ENCODE data around the gene WDSUB1.

Gene WDSUB1

DNA sequence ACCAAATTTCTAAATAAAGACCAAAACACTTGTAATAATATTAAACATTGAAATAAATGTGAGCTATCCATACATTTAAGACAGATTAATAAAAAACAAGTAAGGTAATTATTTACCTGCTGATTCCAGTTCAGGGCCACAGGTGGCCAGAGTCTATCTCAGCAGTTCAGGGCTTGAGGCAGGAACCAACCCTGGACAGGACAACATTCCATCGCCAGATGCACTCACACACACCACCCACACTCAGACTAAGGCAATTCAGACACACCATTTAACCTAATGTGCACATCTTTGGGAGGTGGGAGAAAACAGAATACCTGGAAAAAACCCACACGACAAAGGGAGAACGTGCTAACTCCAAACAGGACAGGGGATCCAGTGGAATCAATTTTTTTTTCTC lies 14.1 kb upstream of the WDSUB1 start:
- Histone ChIP-seq H3K27ac (no peak overlapping the region), H3K4me3 (ENCODE audit: low read depth, low read length) (no peak overlapping the region), H3K27me3 (replicated peaks) (no peaks in the 10 kb centered on the region), H3K36me3 (replicated peaks) (no peaks in the 10 kb centered on the region)
- in situ Hi-C loops (cut with HindIII; ENCODE audit: low pct_ligation_motif_present, low sequenced_read_pairs), result no loop called here
- TF ChIP-seq CTCF (IDR thresholded peaks at IDR 0.05; ENCODE audit: low read depth, low read length, missing control alignments), result no peak
- DNase-seq, result no peak

DNA sequence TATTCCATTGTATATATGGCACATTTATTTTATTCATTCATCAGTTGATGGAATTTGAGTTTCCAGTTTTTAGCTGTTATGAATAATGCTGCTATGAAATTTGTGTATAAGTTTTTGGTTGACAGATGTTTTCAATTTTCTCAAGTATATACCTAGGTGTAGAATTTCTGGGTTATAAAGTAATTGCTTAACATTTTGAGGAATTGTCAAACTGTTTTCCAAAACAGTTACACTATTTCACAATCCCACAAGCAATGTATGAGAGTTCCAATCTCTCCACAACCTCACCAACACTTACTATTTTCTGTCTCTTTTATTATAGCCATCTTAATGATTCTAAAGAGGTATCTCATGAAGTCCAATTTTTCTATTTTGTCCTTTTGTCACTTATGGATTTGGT lies 12.5 kb upstream of the WDSUB1 start:
- no peak for DNase-seq
- no peak overlapping the region for H3K4me3 ChIP-seq (ENCODE audit: low read depth, low read length)
- in situ Hi-C loops (cut with HindIII; ENCODE audit: low pct_ligation_motif_present, low sequenced_read_pairs), result no loop called here
- H3K27me3 ChIP-seq (replicated peaks), result no peaks in the 10 kb centered on the region
- no peak for TF ChIP-seq CTCF (IDR thresholded peaks at IDR 0.05; ENCODE audit: low read depth, low read length, missing control alignments)
- no peak overlapping the region for H3K27ac ChIP-seq
- H3K36me3 ChIP-seq (replicated peaks), result no peaks in the 10 kb centered on the region

DNA sequence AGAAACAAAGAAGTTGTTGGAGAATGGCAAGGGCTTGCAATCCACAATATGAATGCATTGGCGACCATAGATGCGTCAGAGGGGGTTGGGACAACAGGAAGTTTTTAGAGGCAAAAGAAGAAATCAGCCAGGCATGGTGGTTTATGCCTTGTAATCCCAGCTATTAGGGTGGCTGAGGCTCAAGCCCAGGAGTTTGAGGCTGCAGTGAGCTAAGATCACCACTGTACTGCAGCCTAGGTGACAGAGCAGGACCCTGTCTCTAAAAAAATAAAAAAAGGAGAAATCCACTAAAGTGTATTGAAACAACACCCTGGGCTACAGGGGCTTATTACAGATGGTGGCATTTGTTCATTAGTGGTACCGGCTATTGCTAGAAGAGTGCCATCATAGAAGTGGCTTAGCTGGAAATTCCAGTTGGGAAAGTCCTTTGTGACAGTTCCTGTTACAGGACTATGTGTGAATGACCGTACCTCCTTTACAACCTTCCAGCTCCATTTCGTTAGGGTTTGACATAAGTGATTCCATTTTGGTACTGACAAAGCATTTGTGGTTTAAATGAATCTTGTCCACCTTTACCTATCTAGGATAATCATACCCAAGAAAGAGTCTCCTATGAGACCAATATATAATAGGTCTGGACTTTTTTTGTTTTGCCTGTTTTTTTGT lies 10.7 kb upstream of the WDSUB1 start:
- H3K27ac ChIP-seq, result no peak overlapping the region
- in situ Hi-C loops (cut with HindIII; ENCODE audit: low pct_ligation_motif_present, low sequenced_read_pairs), result no loop called here
- no peak overlapping the region for H3K4me3 ChIP-seq (ENCODE audit: low read depth, low read length)
- H3K27me3 ChIP-seq (replicated peaks), result no peaks in the 10 kb centered on the region
- no peaks in the 10 kb centered on the region for H3K36me3 ChIP-seq (replicated peaks)
- no peak for DNase-seq
- TF ChIP-seq CTCF (IDR thresholded peaks at IDR 0.05; ENCODE audit: low read depth, low read length, missing control alignments), result no peak

DNA sequence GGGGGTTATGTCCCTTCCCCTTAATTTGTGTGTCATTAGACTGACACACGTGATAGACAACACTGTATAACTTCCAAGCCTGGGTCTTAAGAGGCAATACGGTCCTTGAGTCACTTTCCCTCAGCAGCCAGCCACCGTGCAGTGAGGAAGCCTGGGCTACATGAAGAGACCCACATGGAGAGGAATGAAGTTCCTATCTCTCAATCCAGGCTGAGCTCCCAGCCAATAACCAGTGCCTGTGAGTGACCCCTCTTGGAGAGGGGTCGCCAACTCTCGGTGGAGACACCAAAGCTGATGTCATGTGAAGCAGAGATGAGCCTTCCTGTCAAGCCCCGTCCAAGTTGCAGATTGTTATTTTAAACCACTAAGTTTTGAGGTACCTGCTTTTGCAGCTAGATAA lies 5.7 kb upstream of the WDSUB1 start:
- Histone ChIP-seq H3K36me3 (replicated peaks) (no peaks in the 10 kb centered on the region), H3K27ac (no peak overlapping the region), H3K4me3 (ENCODE audit: low read depth, low read length) (no peak overlapping the region), H3K27me3 (replicated peaks) (no peaks in the 10 kb centered on the region)
- in situ Hi-C loops (cut with HindIII; ENCODE audit: low pct_ligation_motif_present, low sequenced_read_pairs), result no loop called here
- TF ChIP-seq CTCF (IDR thresholded peaks at IDR 0.05; ENCODE audit: low read depth, low read length, missing control alignments), result no peak
- no peak for DNase-seq

DNA sequence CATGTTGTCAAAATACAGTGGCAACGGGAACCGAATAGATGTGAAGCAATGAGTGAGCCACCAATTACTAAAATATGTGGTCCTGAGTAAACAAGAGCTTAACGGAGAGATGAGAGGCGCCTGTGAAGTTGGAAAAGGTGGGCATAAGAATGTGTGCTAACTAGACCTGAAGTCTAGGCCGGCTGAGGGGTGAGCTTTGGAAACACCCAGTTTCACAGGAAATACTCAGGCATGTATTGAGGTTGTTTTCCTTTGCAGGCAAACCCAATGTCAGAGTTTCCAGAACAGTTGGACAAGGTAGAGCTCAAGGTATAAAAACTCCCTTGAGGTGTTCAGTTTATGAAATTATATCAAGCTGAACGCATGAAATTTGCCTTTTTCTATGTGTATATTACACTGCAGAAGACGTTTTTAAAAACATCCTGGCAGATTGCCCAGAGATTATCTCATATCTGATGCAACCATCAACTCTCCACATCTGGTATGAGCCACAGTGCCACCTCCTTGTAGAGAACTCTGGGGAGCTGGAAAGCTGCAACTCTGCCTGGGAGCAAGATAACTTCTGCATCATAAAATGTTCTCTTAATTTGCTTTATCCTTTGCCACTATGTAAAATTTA lies 3.9 kb upstream of the WDSUB1 start:
- in situ Hi-C loops (cut with HindIII; ENCODE audit: low pct_ligation_motif_present, low sequenced_read_pairs), result no loop called here
- H3K36me3 ChIP-seq (replicated peaks), result no peaks in the 10 kb centered on the region
- H3K4me3 ChIP-seq (ENCODE audit: low read depth, low read length), result no peak overlapping the region
- TF ChIP-seq CTCF (IDR thresholded peaks at IDR 0.05; ENCODE audit: low read depth, low read length, missing control alignments), result peak; percentile 45
- DNase-seq, result peak; percentile 92
- H3K27me3 ChIP-seq (replicated peaks), result no peaks in the 10 kb centered on the region
- peak overlapping the region; percentile 24 for H3K27ac ChIP-seq

GRCh38 chr2:159287733-159288132 lies 1.2 kb upstream of the WDSUB1 start:
- DNase-seq, result no peak
- TF ChIP-seq CTCF (IDR thresholded peaks at IDR 0.05; ENCODE audit: low read depth, low read length, missing control alignments), result no peak
- H3K4me3 ChIP-seq (ENCODE audit: low read depth, low read length), result no peak overlapping the region
- H3K36me3 ChIP-seq (replicated peaks), result no peaks in the 10 kb centered on the region
- in situ Hi-C loops (cut with HindIII; ENCODE audit: low pct_ligation_motif_present, low sequenced_read_pairs), result no loop called here
- H3K27ac ChIP-seq, result no peak overlapping the region
- H3K27me3 ChIP-seq (replicated peaks), result no peaks in the 10 kb centered on the region

Data from brain microvascular endothelial cell (primary cell).